ENCODE data around the gene IPO9. TPM values are rescaled to one million over a fixed set of nuclear protein-coding genes. Genes with fewer than 3 reads are reported as not detected.

IPO9 gene
- total and polyA plus RNA-seq, 2 donors (not counting 1 experiment from before 2014, with no cell fraction given), result 13.3 to 56.9 TPM

- no peak within 1 kb of the TSS for H3K27ac Mint-ChIP-seq
- 10% methylated on average over 49 of the region's 49 CpGs for WGBS (ENCODE audit: insufficient coverage)
- Histone ChIP-seq H3K36me3 (replicated peaks in 1 of 2; ENCODE audit: control extremely low read depth in 1 of 2, control insufficient read depth in 1 of 2, extremely low read depth in 1 of 2, insufficient read depth in 2 of 2, low read length in 1 of 2) (no peaks in the 10 kb centered on the region), H3K9ac (ENCODE audit: low read length) (peak within 1 kb of the TSS; percentile 60), H3K79me2 (ENCODE audit: control insufficient read depth, insufficient read depth, low read length) (no peaks in the 10 kb centered on the region), H2AFZ (ENCODE audit: insufficient read depth, low read depth, low read length, poor library complexity, severe bottlenecking) (peak within 1 kb of the TSS; percentile 76), H3K9me3 (ENCODE audit: control extremely low read depth in 1 of 3, control insufficient read depth in 2 of 3, insufficient read depth in 1 of 3, low read length in 2 of 3) (peaks cover 0 to 13% (median 0%) of the 10 kb centered on the region in 3 donors), H3K27me3 (replicated peaks in 1 of 4; ENCODE audit: control extremely low read depth in 1 of 4, control insufficient read depth in 3 of 4, insufficient read depth in 4 of 4, low read length in 3 of 4) (peaks cover 0 to 67% (median 37%) of the 10 kb centered on the region in 4 experiments), H3K4me2 (replicated peaks; ENCODE audit: low read depth, low read length, poor library complexity, severe bottlenecking) (peak within 1 kb of the TSS; percentile 88), H3K4me1 (ENCODE audit: control insufficient read depth in 2 of 2, insufficient read depth in 2 of 2, low read length in 2 of 2) (peaks cover 24 to 28% of the 10 kb centered on the region in 2 donors), H3K27ac (ENCODE audit: low read length in 2 of 2) (no peak within 1 kb of the TSS), H3K4me3 (ENCODE audit: control extremely low read depth in 1 of 5, extremely low read depth in 1 of 5, insufficient read depth in 1 of 5, low read depth in 2 of 5, low read length in 4 of 5) (peak within 1 kb of the TSS in 4 of 5 experiments; percentile 11 to 59 (median 36)), H4K20me1 (ENCODE audit: control insufficient read depth, insufficient read depth, low read length, poor library complexity, severe bottlenecking) (no peaks in the 10 kb centered on the region)
- peak within 1 kb of the TSS; percentile 84 for H3K4me3 Mint-ChIP-seq
- POLR2A ChIA-PET, result no interaction called here
- intact Hi-C loops (cut with micrococcal nuclease), result no loop called here
- peak; percentile 58 for ATAC-seq (ENCODE audit: low read depth)
- H3K4me1 Mint-ChIP-seq, result peaks cover 19% of the 10 kb centered on the region
- TF ChIP-seq, protein P1, sequence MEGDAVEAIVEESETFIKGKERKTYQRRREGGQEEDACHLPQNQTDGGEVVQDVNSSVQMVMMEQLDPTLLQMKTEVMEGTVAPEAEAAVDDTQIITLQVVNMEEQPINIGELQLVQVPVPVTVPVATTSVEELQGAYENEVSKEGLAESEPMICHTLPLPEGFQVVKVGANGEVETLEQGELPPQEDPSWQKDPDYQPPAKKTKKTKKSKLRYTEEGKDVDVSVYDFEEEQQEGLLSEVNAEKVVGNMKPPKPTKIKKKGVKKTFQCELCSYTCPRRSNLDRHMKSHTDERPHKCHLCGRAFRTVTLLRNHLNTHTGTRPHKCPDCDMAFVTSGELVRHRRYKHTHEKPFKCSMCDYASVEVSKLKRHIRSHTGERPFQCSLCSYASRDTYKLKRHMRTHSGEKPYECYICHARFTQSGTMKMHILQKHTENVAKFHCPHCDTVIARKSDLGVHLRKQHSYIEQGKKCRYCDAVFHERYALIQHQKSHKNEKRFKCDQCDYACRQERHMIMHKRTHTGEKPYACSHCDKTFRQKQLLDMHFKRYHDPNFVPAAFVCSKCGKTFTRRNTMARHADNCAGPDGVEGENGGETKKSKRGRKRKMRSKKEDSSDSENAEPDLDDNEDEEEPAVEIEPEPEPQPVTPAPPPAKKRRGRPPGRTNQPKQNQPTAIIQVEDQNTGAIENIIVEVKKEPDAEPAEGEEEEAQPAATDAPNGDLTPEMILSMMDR (IDR thresholded peaks at IDR 0.05), result no peak
- TF ChIP-seq EZH2 (IDR thresholded peaks at IDR 0.05; ENCODE audit: borderline replicate concordance, insufficient read depth, low read depth, low read length, poor library complexity, severe bottlenecking), result no peak
- CTCF ChIA-PET, result no interaction called here
- no peaks in the 10 kb centered on the region for H3K9me3 Mint-ChIP-seq (ENCODE audit: insufficient read depth)
- peaks cover 43% of the 10 kb centered on the region for H3K27me3 Mint-ChIP-seq
- peak; percentile 27 for DNase-seq
Observed at GRCh38 chr1:201888282-201889089, 59.5 kb downstream of the IPO9 start, which contains the start of gene SHISA4. SHISA4 (plus strand) TSS chr1:201888898; CDS start chr1:201888995, 97 bp downstream.
